ENCODE data around the gene CAPZB. TPM values are rescaled to one million over a fixed set of nuclear protein-coding genes. Genes with fewer than 3 reads are reported as not detected.
A peak's percentile ranks its signal among the peaks of the same experiment; 100 is the strongest.

CAPZB gene
- polyA plus RNA-seq, 3 donors: 290 to 504 (median 407) TPM

DNA sequence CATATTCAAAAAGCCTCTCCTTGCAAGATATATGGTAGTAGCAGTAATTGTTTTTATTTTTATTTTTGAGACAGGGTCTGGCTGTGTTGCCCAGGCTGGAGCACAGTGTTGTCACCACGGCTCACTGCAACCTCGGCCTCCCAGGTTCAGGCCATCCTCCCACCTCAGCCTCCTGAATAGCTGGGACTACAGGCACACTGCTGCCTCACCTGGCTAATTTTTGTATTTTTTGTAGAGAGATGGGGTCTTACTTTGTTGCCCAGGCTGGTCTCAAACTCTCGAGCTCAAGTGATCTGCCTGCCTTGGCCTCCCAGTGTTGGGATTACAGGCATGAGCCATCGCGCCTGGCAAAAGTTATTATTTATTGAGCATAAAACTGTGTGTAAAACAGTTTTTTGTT is 134.8 kb downstream of the CAPZB start:
- no CpG with 5 or more reads among the region's 5 CpGs for WGBS (ENCODE audit: insufficient coverage)
- Histone ChIP-seq H3K9ac (ENCODE audit: insufficient read depth, low read length, poor library complexity, severe bottlenecking) (no peak overlapping the region), H3K36me3 (replicated peaks in 1 of 2; ENCODE audit: control insufficient read depth in 1 of 2, insufficient read depth in 2 of 2, low read length in 2 of 2) (peaks cover 55 to 68% of the 10 kb centered on the region in 2 donors), H3K4me3 (replicated peaks in 1 of 3; ENCODE audit: low read depth in 2 of 3, low read length in 3 of 3) (no peak overlapping the region), H3K27ac (ENCODE audit: low read depth in 1 of 2, low read length in 2 of 2) (no peak overlapping the region), H4K20me1 (ENCODE audit: insufficient read depth, low read length) (peaks cover 75% of the 10 kb centered on the region), H3K4me1 (ENCODE audit: control insufficient read depth in 1 of 2, insufficient read depth in 2 of 2, low read length in 2 of 2) (peaks cover 34 to 41% of the 10 kb centered on the region in 2 donors), H3K79me2 (ENCODE audit: insufficient read depth, low read length) (no peaks in the 10 kb centered on the region), H2AFZ (ENCODE audit: insufficient read depth, low read depth, low read length, poor library complexity, severe bottlenecking) (no peak overlapping the region), H3K9me3 (replicated peaks in 1 of 2; ENCODE audit: control insufficient read depth in 1 of 2, insufficient read depth in 1 of 2, low read length in 2 of 2) (no peaks in the 10 kb centered on the region), H3K4me2 (replicated peaks; ENCODE audit: extremely low read depth, low read length, poor library complexity, severe bottlenecking) (no peak overlapping the region), H3K27me3 (ENCODE audit: control insufficient read depth in 2 of 2, insufficient read depth in 2 of 2, low read length in 2 of 2) (no peaks in the 10 kb centered on the region)
- peaks cover 67 to 76% of the 10 kb centered on the region in 2 donors for H3K36me3 Mint-ChIP-seq
- TF ChIP-seq, protein P1, sequence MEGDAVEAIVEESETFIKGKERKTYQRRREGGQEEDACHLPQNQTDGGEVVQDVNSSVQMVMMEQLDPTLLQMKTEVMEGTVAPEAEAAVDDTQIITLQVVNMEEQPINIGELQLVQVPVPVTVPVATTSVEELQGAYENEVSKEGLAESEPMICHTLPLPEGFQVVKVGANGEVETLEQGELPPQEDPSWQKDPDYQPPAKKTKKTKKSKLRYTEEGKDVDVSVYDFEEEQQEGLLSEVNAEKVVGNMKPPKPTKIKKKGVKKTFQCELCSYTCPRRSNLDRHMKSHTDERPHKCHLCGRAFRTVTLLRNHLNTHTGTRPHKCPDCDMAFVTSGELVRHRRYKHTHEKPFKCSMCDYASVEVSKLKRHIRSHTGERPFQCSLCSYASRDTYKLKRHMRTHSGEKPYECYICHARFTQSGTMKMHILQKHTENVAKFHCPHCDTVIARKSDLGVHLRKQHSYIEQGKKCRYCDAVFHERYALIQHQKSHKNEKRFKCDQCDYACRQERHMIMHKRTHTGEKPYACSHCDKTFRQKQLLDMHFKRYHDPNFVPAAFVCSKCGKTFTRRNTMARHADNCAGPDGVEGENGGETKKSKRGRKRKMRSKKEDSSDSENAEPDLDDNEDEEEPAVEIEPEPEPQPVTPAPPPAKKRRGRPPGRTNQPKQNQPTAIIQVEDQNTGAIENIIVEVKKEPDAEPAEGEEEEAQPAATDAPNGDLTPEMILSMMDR (IDR thresholded peaks at IDR 0.05): no peak
- H3K27me3 Mint-ChIP-seq (ENCODE audit: low read depth in 3 of 3): peaks cover 0 to 1% (median 0%) of the 10 kb centered on the region in 3 donors
- H3K4me1 Mint-ChIP-seq: peaks cover 39% of the 10 kb centered on the region
- no peak for DNase-seq
- H3K9me3 Mint-ChIP-seq: peaks cover 0 to 4% (median 0%) of the 10 kb centered on the region in 7 donors
- intact Hi-C loops (cut with micrococcal nuclease): no loop called here
- H3K4me3 Mint-ChIP-seq: no peak overlapping the region
- H3K27ac Mint-ChIP-seq: peak overlapping the region in 2 of 7 donors; percentile 46 to 73

DNA sequence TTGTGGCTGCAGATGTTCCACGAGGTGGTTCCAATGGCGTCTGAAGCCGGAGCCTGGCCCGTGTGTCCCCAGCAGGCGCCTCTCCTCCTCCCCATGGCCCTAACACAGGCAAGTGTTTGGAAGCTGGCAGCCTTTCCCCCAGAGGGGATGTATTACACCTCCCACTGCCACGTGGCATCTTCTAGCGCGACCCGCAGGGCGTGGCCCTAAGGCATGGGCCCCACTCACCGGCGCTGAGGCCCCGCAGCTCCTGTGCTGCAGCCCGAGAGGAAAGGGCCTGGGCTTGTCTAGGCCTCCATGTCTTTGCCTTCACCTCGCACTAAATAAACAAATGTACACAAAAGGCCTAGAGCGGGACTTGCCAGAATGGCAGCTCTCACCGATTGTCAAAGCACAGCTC is 135.3 kb downstream of the CAPZB start:
- Histone ChIP-seq H4K20me1 (ENCODE audit: insufficient read depth, low read length) (peaks cover 79% of the 10 kb centered on the region), H3K9ac (ENCODE audit: insufficient read depth, low read length, poor library complexity, severe bottlenecking) (no peak overlapping the region), H3K27ac (ENCODE audit: low read depth in 1 of 2, low read length in 2 of 2) (no peak overlapping the region), H3K79me2 (ENCODE audit: insufficient read depth, low read length) (no peaks in the 10 kb centered on the region), H3K36me3 (replicated peaks in 1 of 2; ENCODE audit: control insufficient read depth in 1 of 2, insufficient read depth in 2 of 2, low read length in 2 of 2) (peaks cover 56 to 68% of the 10 kb centered on the region in 2 donors), H2AFZ (ENCODE audit: insufficient read depth, low read depth, low read length, poor library complexity, severe bottlenecking) (no peak overlapping the region), H3K4me2 (replicated peaks; ENCODE audit: extremely low read depth, low read length, poor library complexity, severe bottlenecking) (no peak overlapping the region), H3K4me1 (ENCODE audit: control insufficient read depth in 1 of 2, insufficient read depth in 2 of 2, low read length in 2 of 2) (peaks cover 35 to 45% of the 10 kb centered on the region in 2 donors), H3K9me3 (replicated peaks in 1 of 2; ENCODE audit: control insufficient read depth in 1 of 2, insufficient read depth in 1 of 2, low read length in 2 of 2) (no peaks in the 10 kb centered on the region), H3K27me3 (ENCODE audit: control insufficient read depth in 2 of 2, insufficient read depth in 2 of 2, low read length in 2 of 2) (no peaks in the 10 kb centered on the region), H3K4me3 (replicated peaks in 1 of 3; ENCODE audit: low read depth in 2 of 3, low read length in 3 of 3) (no peak overlapping the region)
- H3K9me3 Mint-ChIP-seq: peaks cover 0 to 4% (median 0%) of the 10 kb centered on the region in 7 donors
- H3K36me3 Mint-ChIP-seq: peaks cover 64 to 76% of the 10 kb centered on the region in 2 donors
- peaks cover 39% of the 10 kb centered on the region for H3K4me1 Mint-ChIP-seq
- no peak overlapping the region for H3K4me3 Mint-ChIP-seq
- TF ChIP-seq, protein P1 (IDR thresholded peaks at IDR 0.05): no peak
- intact Hi-C loops (cut with micrococcal nuclease): loop anchor here (5.0 to 10.0 kb wide), 2 partner anchors 302 to 305 kb away; no protein-coding TSS in a partner anchor
- WGBS (ENCODE audit: insufficient coverage): over 99% methylated on average over 14 of the region's 17 CpGs
- peaks cover 0 to 1% (median 0%) of the 10 kb centered on the region in 3 donors for H3K27me3 Mint-ChIP-seq (ENCODE audit: low read depth in 3 of 3)
- no peak for DNase-seq
- peak overlapping the region in 2 of 7 donors; percentile 46 to 73 for H3K27ac Mint-ChIP-seq

Data from CD14-positive monocyte (primary cell).